ENCODE measurements around the gene HEPHL1.

DNA sequence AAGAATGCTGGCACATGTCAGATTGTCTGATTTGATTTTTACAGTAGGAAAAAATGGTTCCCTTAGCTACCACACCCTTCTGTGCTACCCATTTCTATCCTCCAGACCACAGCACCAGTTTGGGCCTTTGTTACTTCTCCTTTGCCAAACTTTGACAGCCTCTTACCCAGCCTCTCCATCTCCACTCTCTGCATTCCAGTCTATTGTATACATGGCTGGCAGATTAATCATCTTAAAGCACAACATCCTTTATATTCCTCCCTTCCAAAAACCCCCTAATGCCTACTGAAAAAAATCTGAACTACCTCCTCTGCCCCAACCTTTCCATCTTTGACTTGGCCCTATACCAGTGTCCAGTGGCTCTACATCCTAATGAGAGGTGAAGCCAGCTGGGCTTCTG lies 96.7 kb downstream of the HEPHL1 start:
- TF ChIP-seq, protein P1, sequence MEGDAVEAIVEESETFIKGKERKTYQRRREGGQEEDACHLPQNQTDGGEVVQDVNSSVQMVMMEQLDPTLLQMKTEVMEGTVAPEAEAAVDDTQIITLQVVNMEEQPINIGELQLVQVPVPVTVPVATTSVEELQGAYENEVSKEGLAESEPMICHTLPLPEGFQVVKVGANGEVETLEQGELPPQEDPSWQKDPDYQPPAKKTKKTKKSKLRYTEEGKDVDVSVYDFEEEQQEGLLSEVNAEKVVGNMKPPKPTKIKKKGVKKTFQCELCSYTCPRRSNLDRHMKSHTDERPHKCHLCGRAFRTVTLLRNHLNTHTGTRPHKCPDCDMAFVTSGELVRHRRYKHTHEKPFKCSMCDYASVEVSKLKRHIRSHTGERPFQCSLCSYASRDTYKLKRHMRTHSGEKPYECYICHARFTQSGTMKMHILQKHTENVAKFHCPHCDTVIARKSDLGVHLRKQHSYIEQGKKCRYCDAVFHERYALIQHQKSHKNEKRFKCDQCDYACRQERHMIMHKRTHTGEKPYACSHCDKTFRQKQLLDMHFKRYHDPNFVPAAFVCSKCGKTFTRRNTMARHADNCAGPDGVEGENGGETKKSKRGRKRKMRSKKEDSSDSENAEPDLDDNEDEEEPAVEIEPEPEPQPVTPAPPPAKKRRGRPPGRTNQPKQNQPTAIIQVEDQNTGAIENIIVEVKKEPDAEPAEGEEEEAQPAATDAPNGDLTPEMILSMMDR (IDR thresholded peaks at IDR 0.05), result no peak
- TF ChIP-seq ZFX (IDR thresholded peaks at IDR 0.05; ENCODE audit: borderline replicate concordance), result no peak
